ENCODE results near the gene NRXN3.
A peak's percentile ranks its signal among the peaks of the same experiment; 100 is the strongest.

Gene NRXN3

DNA sequence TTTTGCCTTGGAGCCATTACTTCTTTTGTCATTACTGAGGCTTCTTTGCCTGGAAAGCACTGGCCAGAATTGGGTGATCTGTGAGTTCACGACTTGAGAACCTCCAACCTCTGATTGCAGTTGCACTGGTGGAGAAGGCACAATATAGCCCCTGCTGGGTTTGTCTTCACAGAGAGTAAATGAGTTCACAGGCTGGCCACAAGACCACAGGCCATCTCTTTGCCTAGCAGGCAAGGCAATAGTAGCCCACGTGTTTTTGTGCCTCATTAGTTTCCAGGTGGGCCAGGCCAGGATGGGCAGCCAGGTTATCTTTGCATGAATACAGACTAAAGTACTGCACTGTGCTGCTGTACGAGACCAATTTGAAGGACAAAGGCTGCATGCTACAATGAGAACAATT lies 468.8 kb downstream of the NRXN3 start:
- DNase-seq (ENCODE audit: low spot score) = no peak

- DNase-seq (ENCODE audit: low spot score) = no peak
These were observed 474.8 kb downstream of the NRXN3 start for GRCh38 chr14:78644824-78645559.

GRCh38 chr14:78652727-78653126 lies 482.6 kb downstream of the NRXN3 start:
- DNase-seq (ENCODE audit: low spot score) = no peak

DNA sequence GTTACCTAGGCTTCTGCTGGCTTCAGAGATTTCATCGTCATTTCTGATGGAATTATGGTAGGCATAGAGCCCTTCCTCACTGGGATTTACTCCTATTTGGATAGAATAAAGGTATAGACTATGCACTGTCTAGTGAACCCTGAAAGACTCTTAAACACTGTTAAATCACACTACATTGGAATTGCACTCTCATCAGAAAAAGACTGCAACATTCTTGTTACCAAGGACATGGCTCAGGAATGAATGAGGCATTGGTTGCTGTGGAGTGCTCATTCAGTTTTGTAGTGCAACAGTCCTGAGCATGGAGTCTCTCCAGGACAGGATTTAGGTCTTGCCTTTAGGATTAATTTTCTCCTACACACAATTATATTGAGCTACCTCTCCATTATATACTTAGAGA lies 483.0 kb downstream of the NRXN3 start:
- no peak for DNase-seq (ENCODE audit: low spot score)

DNA sequence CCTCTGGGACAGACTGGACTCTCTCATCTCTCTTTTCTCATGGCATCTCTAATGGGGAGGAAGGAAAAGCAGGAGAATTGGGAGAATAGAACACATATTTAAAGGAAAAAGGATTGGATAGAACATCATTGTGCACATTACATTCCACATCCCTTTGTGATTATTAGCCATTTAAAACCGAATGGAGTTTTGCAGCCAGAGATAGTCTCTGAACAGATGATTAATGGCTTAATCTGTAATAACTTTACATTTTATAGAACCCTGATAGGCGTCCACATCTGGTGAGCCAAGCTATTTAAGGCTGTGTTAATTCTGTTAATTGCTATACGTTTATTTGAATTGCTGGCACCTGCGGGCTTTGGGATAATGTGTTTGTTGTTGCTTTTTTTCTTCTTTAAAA lies 487.3 kb downstream of the NRXN3 start:
- no peak for DNase-seq (ENCODE audit: low spot score)

DNA sequence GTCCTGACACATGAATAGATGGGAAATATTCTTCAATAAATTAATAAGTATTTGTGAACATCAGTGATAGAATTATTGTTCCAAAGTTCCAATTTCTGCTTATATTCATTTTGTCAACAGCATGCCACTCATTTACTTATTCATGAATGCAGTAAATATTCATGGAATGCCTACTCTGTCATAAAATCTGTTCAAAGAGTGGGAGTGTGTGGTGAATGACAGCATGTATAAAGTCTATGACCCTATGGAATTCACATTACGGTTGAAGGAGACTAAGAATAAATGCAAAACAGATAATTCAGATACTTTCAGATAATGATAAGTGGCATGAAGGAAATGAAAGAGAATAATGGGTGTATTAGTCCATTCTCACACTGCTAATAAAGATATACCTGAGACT lies 494.7 kb downstream of the NRXN3 start:
- DNase-seq (ENCODE audit: low spot score) = no peak

DNA sequence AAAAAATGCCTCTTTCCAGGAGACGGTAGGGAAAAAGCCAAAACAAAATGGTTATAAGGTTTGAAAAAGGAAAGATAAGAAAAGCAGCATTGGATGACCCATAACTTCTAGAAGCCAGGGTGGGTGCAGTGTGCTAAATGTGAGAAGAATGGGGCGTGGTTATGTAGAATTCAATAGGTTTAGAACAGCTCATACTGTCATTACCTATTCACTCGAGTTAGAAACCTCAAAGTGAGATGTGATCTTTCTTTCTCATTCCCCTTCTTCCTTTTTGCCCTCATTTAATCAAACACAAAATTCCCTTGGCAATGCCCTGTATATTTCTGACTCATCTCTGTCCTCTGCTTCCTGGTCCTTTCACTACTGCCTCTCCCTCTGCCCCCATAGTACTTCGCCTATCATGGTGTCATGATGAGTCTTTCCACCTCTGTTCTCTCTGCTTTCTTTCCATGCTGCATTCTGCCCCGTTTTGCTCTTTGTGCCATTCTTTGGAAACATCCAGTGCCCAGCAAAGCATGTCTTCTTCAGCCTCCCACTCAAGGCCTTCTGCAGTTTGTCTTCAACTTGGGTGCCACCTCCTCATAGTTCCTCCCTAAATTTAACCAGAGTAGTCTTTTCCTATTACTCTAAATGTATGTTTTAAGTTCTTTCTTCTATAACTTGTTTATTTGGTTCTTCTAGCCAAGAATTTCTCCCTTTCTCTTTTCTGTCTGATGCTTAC lies 496.3 kb downstream of the NRXN3 start:
- DNase-seq (ENCODE audit: low spot score) = no peak

DNA sequence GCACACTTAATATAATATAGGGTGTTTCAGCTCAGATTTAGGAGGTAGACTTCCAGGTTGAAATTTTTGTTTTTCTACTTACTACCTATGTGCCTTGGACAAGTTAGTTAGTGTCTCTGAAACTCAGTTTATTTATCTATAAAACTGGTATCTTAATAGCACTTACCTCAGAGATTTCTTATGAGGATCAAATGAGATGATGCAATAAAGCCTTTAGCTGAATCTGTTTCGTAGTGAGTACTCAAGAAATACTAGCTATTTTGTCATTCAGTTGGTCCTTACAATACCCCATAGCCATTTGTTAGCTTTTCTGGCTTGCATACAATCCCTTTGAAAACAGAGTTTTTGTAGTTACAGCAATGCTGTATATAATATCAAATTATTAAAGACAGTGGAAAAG lies 497.0 kb downstream of the NRXN3 start:
- DNase-seq (ENCODE audit: low spot score) = no peak

GRCh38 chr14:78673845-78674244 lies 503.7 kb downstream of the NRXN3 start:
- DNase-seq (ENCODE audit: low spot score) = no peak

DNA sequence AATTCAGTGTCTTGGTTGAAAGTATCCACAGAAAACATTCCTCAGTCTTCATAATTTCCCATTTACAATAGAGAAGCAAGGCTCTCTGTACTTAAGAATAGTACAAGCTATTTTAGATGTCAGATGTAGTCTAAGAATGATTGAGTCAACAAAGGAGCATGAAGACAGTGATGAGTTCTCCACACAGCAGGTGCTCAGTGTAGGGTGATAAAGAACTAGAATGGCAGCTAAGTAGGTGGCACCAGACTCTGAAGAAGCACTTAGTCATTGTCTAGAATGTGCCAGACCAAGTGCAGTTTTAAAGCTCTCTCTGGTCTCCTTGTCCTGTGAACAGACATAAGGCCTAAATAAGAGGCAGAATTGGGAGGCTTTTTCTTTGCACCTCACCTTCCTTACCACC lies 504.6 kb downstream of the NRXN3 start:
- peak; percentile 43 for DNase-seq (ENCODE audit: low spot score)

DNA sequence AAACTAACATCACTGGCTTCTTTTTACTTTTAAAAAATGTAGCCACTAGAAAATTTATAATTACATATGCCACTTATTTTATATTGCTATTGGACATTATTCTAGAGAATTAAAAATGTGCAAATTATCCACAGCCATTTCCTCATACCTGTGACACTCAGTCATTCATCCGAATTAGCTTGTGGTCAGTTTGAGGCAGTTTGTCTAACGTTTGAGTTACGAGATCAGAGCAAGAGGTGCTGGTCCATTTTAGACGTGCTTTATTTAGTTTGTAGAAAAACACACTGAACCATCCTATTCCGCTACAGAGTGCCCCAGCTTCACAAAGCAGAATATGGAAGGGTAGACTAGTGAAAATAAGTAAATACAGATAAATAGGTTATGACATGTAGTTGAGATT lies 513.0 kb downstream of the NRXN3 start:
- DNase-seq (ENCODE audit: low spot score) = no peak

DNA sequence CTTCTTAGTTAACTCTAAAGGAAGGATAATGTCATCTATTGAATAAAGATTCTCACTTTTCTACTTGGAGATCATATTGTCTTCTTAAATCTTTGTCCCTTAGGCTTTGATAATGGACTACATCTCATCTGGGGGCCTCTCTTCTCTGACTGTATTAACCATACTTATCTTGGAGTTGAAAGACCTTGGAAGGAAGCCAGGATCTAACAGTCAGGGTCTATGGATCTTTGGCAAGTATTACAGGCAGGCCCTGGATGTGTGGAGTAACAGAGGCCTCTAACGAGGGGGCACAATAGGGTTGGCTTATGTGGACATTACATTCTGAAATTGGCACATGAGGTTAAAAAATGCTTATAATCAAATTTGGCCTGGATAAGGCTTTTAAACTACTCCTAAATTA lies 513.8 kb downstream of the NRXN3 start:
- DNase-seq (ENCODE audit: low spot score) = no peak

GRCh38 chr14:78688503-78688902 lies 518.3 kb downstream of the NRXN3 start:
- no peak for DNase-seq (ENCODE audit: low spot score)

DNA sequence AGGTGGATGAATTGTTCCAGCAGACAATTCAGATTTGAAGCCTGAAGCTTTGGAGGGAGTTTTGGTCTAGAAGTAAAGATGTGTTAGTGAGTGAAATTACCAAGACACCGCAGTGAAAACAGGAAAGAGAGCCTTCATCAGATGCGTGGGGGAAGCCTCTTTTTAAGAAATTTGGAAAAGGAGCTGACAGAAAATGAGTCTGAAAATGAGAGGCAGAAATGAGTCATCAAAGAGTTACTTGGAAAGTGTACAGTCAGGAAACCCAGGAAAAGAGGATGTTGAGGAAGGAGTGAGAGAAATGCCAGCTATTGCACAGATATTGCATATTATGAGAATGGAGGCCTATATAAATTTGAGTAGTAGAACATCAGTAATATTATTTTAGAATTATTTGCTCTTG lies 520.7 kb downstream of the NRXN3 start:
- DNase-seq (ENCODE audit: low spot score) = peak; percentile 58

GRCh38 chr14:78697341-78697740 lies 527.2 kb downstream of the NRXN3 start:
- DNase-seq (ENCODE audit: low spot score) = no peak

- peak; percentile 76 for DNase-seq (ENCODE audit: low spot score)
These were observed 528.8 kb downstream of the NRXN3 start for GRCh38 chr14:78698991-78699390.

GRCh38 chr14:78700236-78700635 lies 530.1 kb downstream of the NRXN3 start:
- no peak for DNase-seq (ENCODE audit: low spot score)

DNA sequence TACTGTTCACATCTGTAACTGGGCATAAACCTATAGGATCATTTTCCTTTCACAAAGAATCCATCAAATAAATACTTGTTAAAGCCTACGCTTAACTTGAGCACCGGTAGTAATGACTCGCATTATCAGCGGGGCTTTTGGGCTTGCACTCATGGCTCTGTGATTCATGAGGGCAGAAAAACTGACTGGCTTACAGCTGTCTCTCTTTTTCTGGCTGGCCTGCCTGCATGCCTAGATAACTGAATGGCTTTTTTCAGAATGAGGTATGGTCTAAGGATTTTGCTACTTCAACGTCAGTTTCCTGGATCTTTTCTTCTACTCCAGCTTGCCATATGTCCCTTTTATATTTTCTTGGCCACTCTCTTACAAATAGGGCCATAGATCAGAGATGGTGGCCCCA lies 531.1 kb downstream of the NRXN3 start:
- DNase-seq (ENCODE audit: low spot score) = no peak

GRCh38 chr14:78704965-78705364 lies 534.8 kb downstream of the NRXN3 start:
- no peak for DNase-seq (ENCODE audit: low spot score)

- no peak for DNase-seq (ENCODE audit: low spot score)
These were observed 535.8 kb downstream of the NRXN3 start for GRCh38 chr14:78705989-78706388.

DNA sequence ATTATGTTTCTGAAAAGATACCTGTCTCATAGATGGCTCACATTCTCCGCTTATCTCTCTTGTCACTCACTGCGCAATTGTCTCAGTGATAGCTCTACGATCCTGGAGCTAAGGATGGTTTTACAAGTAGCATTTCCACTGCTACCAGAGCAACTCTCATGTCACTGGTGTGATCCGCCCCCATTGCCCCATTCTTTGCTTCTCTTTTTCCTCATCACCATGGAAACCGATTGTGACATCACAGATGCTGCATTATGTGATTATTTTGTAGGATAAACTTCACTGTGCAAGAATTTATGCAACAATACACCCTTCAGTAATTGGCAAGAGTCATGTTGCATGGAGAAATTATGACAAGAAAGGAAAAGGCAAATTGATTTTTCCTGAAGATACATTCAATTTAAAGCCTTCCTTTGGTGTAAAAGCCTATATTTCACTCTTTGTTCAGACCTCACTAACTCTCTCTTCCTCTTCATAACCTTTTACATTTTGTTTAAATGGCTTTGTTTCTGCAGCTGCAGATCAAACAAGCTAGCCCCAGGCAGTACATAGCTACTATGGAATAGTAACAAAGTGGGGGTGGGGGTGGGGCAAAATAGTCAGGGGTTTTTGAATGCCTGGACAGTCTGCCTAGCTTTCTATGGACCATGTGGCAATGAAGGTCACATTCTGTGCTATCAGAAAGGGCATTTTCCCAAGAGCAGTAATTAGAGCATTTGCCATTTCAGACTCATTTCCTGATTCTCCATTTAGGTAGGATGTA lies 539.8 kb downstream of the NRXN3 start:
- DNase-seq (ENCODE audit: low spot score) = peak; percentile 57

GRCh38 chr14:78710963-78711362 lies 540.8 kb downstream of the NRXN3 start:
- DNase-seq (ENCODE audit: low spot score) = no peak

DNA sequence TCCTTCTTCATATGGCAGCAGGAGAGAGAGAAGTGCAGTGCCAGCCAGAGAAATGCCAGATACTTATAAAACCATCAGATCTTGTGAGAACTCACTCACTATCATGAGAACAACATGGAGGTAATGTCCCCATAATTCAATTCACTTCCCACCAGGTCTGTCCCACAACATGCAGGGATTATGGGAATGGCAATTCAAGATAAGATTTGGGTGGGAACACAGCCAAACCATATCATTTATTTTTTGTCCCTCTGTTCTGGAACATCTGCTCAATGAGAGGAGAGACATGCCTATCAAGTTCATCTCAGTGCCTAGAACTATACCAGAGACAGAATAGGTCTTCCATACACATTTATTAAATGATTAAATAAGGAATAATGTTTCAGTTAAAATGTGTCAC lies 543.5 kb downstream of the NRXN3 start:
- no peak for DNase-seq (ENCODE audit: low spot score)

Data from putamen (tissue), 1 donor.